ENCODE measurements around the gene CCDC179. TPM values are rescaled to one million over a fixed set of nuclear protein-coding genes. Genes with fewer than 3 reads are reported as not detected.

CCDC179 gene
- total RNA-seq, 1 experiment from 2014 or later = not detected

DNA sequence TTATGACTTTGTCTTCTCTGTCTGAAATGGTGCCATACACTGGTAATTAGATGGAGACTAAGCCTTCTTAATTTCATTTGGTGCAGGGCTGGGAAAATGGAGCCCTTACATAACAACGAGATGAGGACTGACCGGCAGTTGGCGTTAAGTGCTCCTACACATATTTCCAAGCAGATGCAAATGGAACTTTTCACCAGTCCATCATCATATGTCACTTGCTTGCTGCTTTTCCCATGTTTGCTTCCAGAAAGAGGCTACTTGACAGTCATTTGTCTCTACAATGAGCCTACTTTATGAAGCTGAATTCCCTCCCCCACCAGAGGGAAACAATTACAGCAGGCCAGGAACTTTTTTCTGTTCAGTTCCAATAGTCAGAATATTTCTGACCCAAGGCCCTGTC is 63.2 kb downstream of the CCDC179 start:
- Mint-ChIP-seq H3K4me3 (no peak overlapping the region), H3K9me3 (no peaks in the 10 kb centered on the region), H3K36me3 (no peaks in the 10 kb centered on the region), H3K27me3 (ENCODE audit: low read depth) (no peaks in the 10 kb centered on the region), H3K4me1 (peaks cover 5% of the 10 kb centered on the region), H3K27ac (no peak overlapping the region)
- ATAC-seq (no peak), DNase-seq (ENCODE audit: low spot score) (no peak)
- ChIA-PET CTCF (no interaction called here), POLR2A (no interaction called here)
- TF ChIP-seq NR2C2 (CRISPR knock-in tag; IDR thresholded peaks at IDR 0.05) (no peak), JUN (CRISPR knock-in tag; IDR thresholded peaks at IDR 0.05) (no peak), FOXP1 (CRISPR knock-in tag; IDR thresholded peaks at IDR 0.05; ENCODE audit: borderline replicate concordance) (no peak), NFATC4 (CRISPR knock-in tag; IDR thresholded peaks at IDR 0.05) (no peak), ZNF263 (CRISPR knock-in tag; IDR thresholded peaks at IDR 0.05; ENCODE audit: low read depth) (no peak), ZNF416 (CRISPR knock-in tag; IDR thresholded peaks at IDR 0.05) (no peak), NFYB (CRISPR knock-in tag; conservative IDR thresholded peaks at IDR 0.05; ENCODE audit: low read depth) (no peak), SMAD4 (CRISPR knock-in tag; IDR thresholded peaks at IDR 0.05) (no peak)
- TF ChIP-seq, protein P1, sequence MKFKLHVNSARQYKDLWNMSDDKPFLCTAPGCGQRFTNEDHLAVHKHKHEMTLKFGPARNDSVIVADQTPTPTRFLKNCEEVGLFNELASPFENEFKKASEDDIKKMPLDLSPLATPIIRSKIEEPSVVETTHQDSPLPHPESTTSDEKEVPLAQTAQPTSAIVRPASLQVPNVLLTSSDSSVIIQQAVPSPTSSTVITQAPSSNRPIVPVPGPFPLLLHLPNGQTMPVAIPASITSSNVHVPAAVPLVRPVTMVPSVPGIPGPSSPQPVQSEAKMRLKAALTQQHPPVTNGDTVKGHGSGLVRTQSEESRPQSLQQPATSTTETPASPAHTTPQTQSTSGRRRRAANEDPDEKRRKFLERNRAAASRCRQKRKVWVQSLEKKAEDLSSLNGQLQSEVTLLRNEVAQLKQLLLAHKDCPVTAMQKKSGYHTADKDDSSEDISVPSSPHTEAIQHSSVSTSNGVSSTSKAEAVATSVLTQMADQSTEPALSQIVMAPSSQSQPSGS (CRISPR knock-in tag; IDR thresholded peaks at IDR 0.05; ENCODE audit: borderline replicate concordance, low read depth) = no peak
- TF ChIP-seq, protein P2, sequence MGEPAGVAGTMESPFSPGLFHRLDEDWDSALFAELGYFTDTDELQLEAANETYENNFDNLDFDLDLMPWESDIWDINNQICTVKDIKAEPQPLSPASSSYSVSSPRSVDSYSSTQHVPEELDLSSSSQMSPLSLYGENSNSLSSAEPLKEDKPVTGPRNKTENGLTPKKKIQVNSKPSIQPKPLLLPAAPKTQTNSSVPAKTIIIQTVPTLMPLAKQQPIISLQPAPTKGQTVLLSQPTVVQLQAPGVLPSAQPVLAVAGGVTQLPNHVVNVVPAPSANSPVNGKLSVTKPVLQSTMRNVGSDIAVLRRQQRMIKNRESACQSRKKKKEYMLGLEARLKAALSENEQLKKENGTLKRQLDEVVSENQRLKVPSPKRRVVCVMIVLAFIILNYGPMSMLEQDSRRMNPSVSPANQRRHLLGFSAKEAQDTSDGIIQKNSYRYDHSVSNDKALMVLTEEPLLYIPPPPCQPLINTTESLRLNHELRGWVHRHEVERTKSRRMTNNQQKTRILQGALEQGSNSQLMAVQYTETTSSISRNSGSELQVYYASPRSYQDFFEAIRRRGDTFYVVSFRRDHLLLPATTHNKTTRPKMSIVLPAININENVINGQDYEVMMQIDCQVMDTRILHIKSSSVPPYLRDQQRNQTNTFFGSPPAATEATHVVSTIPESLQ (CRISPR knock-in tag; IDR thresholded peaks at IDR 0.05) = no peak
- TF ChIP-seq, protein P3, sequence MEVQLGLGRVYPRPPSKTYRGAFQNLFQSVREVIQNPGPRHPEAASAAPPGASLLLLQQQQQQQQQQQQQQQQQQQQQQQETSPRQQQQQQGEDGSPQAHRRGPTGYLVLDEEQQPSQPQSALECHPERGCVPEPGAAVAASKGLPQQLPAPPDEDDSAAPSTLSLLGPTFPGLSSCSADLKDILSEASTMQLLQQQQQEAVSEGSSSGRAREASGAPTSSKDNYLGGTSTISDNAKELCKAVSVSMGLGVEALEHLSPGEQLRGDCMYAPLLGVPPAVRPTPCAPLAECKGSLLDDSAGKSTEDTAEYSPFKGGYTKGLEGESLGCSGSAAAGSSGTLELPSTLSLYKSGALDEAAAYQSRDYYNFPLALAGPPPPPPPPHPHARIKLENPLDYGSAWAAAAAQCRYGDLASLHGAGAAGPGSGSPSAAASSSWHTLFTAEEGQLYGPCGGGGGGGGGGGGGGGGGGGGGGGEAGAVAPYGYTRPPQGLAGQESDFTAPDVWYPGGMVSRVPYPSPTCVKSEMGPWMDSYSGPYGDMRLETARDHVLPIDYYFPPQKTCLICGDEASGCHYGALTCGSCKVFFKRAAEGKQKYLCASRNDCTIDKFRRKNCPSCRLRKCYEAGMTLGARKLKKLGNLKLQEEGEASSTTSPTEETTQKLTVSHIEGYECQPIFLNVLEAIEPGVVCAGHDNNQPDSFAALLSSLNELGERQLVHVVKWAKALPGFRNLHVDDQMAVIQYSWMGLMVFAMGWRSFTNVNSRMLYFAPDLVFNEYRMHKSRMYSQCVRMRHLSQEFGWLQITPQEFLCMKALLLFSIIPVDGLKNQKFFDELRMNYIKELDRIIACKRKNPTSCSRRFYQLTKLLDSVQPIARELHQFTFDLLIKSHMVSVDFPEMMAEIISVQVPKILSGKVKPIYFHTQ (CRISPR knock-in tag; IDR thresholded peaks at IDR 0.05) = no peak
- TF ChIP-seq, protein P4, sequence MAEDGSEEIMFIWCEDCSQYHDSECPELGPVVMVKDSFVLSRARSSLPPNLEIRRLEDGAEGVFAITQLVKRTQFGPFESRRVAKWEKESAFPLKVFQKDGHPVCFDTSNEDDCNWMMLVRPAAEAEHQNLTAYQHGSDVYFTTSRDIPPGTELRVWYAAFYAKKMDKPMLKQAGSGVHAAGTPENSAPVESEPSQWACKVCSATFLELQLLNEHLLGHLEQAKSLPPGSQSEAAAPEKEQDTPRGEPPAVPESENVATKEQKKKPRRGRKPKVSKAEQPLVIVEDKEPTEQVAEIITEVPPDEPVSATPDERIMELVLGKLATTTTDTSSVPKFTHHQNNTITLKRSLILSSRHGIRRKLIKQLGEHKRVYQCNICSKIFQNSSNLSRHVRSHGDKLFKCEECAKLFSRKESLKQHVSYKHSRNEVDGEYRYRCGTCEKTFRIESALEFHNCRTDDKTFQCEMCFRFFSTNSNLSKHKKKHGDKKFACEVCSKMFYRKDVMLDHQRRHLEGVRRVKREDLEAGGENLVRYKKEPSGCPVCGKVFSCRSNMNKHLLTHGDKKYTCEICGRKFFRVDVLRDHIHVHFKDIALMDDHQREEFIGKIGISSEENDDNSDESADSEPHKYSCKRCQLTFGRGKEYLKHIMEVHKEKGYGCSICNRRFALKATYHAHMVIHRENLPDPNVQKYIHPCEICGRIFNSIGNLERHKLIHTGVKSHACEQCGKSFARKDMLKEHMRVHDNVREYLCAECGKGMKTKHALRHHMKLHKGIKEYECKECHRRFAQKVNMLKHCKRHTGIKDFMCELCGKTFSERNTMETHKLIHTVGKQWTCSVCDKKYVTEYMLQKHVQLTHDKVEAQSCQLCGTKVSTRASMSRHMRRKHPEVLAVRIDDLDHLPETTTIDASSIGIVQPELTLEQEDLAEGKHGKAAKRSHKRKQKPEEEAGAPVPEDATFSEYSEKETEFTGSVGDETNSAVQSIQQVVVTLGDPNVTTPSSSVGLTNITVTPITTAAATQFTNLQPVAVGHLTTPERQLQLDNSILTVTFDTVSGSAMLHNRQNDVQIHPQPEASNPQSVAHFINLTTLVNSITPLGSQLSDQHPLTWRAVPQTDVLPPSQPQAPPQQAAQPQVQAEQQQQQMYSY (CRISPR knock-in tag; IDR thresholded peaks at IDR 0.05) = no peak
- TF ChIP-seq, protein P5, sequence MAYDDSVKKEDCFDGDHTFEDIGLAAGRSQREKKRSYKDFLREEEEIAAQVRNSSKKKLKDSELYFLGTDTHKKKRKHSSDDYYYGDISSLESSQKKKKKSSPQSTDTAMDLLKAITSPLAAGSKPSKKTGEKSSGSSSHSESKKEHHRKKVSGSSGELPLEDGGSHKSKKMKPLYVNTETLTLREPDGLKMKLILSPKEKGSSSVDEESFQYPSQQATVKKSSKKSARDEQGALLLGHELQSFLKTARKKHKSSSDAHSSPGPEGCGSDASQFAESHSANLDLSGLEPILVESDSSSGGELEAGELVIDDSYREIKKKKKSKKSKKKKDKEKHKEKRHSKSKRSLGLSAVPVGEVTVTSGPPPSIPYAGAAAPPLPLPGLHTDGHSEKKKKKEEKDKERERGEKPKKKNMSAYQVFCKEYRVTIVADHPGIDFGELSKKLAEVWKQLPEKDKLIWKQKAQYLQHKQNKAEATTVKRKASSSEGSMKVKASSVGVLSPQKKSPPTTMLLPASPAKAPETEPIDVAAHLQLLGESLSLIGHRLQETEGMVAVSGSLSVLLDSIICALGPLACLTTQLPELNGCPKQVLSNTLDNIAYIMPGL (CRISPR knock-in tag; IDR thresholded peaks at IDR 0.05) = no peak

Other genes with a start within 250 kb of the CCDC179 start
- 23.0 to 23.4 TPM (median 23.2 TPM) in 3 replicates for gene FANCF, start 234.7 kb downstream of the CCDC179 start, total RNA-seq (2021)
- gene GAS2, start 193.9 kb downstream of the CCDC179 start, total RNA-seq (2021) = 1.8 to 3.0 TPM (median 2.4 TPM) in 3 replicates
- 8.1 to 10.9 TPM (median 9.1 TPM) in 3 replicates for gene SVIP, start 30.7 kb downstream of the CCDC179 start, total RNA-seq (2021)

Data from WTC11 (cell line).